Measurements from ENCODE around the gene TLE4. TPM values are rescaled to one million over a fixed set of nuclear protein-coding genes. Genes with fewer than 3 reads are reported as not detected.

Gene TLE4
- polyA plus RNA-seq, 1 donor (not counting 4 experiments of a cell fraction or from before 2014, with no cell fraction given), result 14.7 TPM

GRCh38 chr9:79736051-79736450 lies 164.3 kb downstream of the TLE4 start:
- TF ChIP-seq EZH2 (IDR thresholded peaks at IDR 0.05; ENCODE audit: low read length) (no peak), CTCF (optimal IDR thresholded peaks at IDR 0.05 in 1 of 3, IDR thresholded peaks at IDR 0.05 in 1 of 3, conservative IDR thresholded peaks at IDR 0.05 in 1 of 3; ENCODE audit: extremely low read depth in 1 of 3, insufficient read depth in 2 of 3, low read length in 3 of 3) (no peak)
- H4K20me1 ChIP-seq (ENCODE audit: control insufficient read depth, extremely low read depth, insufficient read depth, low read length), result no peaks in the 10 kb centered on the region
- H3K9ac ChIP-seq (ENCODE audit: control insufficient read depth, extremely low read depth, insufficient read depth, low read length), result no peak overlapping the region
- no peaks in the 10 kb centered on the region for H3K9me1 ChIP-seq (ENCODE audit: control insufficient read depth, extremely low read depth, insufficient read depth, low read length)
- H2AFZ ChIP-seq (ENCODE audit: control insufficient read depth, low read length), result no peak overlapping the region
- no peaks in the 10 kb centered on the region for H3K79me2 ChIP-seq (ENCODE audit: control insufficient read depth, insufficient read depth, low read length)
- H3K27ac ChIP-seq (ENCODE audit: control insufficient read depth, insufficient read depth, low read length), result no peak overlapping the region
- no peaks in the 10 kb centered on the region for H3K9me3 ChIP-seq (ENCODE audit: control insufficient read depth, low read depth, low read length)
- FAIRE-seq (no peak), DNase-seq (ENCODE audit: low read depth, low spot score) (no peak)
- peaks cover 4% of the 10 kb centered on the region for H3K4me1 ChIP-seq (ENCODE audit: control insufficient read depth, extremely low read depth, insufficient read depth, low read length)
- H3K4me2 ChIP-seq (ENCODE audit: control insufficient read depth, extremely low read depth, insufficient read depth, low read depth, low read length), result no peak overlapping the region
- no peak overlapping the region for H3K4me3 ChIP-seq (ENCODE audit: control insufficient read depth in 2 of 3, extremely low read depth in 1 of 3, insufficient read depth in 2 of 3, low read depth in 1 of 3, low read length in 3 of 3)
- H3K36me3 ChIP-seq (ENCODE audit: control insufficient read depth in 2 of 2, extremely low read depth in 1 of 2, insufficient read depth in 2 of 2, low read length in 2 of 2), result no peaks in the 10 kb centered on the region
- H3K27me3 ChIP-seq (ENCODE audit: control insufficient read depth, extremely low read depth, insufficient read depth, low read length), result no peaks in the 10 kb centered on the region
- dilution Hi-C loops (cut with MboI; ENCODE audit: extremely low pct_ligation_motif_present, low sequenced_read_pairs), result no loop called here

- no peaks in the 10 kb centered on the region for H3K9me3 ChIP-seq (ENCODE audit: control insufficient read depth, low read depth, low read length)
- no peak overlapping the region for H3K4me2 ChIP-seq (ENCODE audit: control insufficient read depth, extremely low read depth, insufficient read depth, low read depth, low read length)
- H3K27ac ChIP-seq (ENCODE audit: control insufficient read depth, insufficient read depth, low read length), result no peak overlapping the region
- H2AFZ ChIP-seq (ENCODE audit: control insufficient read depth, low read length), result no peak overlapping the region
- dilution Hi-C loops (cut with MboI; ENCODE audit: extremely low pct_ligation_motif_present, low sequenced_read_pairs), result no loop called here
- H3K4me3 ChIP-seq (ENCODE audit: control insufficient read depth in 2 of 3, extremely low read depth in 1 of 3, insufficient read depth in 2 of 3, low read depth in 1 of 3, low read length in 3 of 3), result no peak overlapping the region
- no peak for FAIRE-seq
- H3K9ac ChIP-seq (ENCODE audit: control insufficient read depth, extremely low read depth, insufficient read depth, low read length), result no peak overlapping the region
- H3K79me2 ChIP-seq (ENCODE audit: control insufficient read depth, insufficient read depth, low read length), result no peaks in the 10 kb centered on the region
- H3K36me3 ChIP-seq (ENCODE audit: control insufficient read depth in 2 of 2, extremely low read depth in 1 of 2, insufficient read depth in 2 of 2, low read length in 2 of 2), result no peaks in the 10 kb centered on the region
- H3K27me3 ChIP-seq (ENCODE audit: control insufficient read depth, extremely low read depth, insufficient read depth, low read length), result no peaks in the 10 kb centered on the region
- H4K20me1 ChIP-seq (ENCODE audit: control insufficient read depth, extremely low read depth, insufficient read depth, low read length), result no peaks in the 10 kb centered on the region
- no peaks in the 10 kb centered on the region for H3K9me1 ChIP-seq (ENCODE audit: control insufficient read depth, extremely low read depth, insufficient read depth, low read length)
- TF ChIP-seq EZH2 (IDR thresholded peaks at IDR 0.05; ENCODE audit: low read length), result no peak
- TF ChIP-seq CTCF (optimal IDR thresholded peaks at IDR 0.05 in 1 of 3, IDR thresholded peaks at IDR 0.05 in 1 of 3, conservative IDR thresholded peaks at IDR 0.05 in 1 of 3; ENCODE audit: extremely low read depth in 1 of 3, insufficient read depth in 2 of 3, low read length in 3 of 3), result no peak
- H3K4me1 ChIP-seq (ENCODE audit: control insufficient read depth, extremely low read depth, insufficient read depth, low read length), result no peaks in the 10 kb centered on the region
- no peak for DNase-seq (ENCODE audit: low read depth, low spot score)
Measured at GRCh38 chr9:79741381-79741780, 169.6 kb downstream of the TLE4 start.

Data from keratinocyte (primary cell).